Measurements from ENCODE around the gene NPRL2. TPM values are rescaled to one million over a fixed set of nuclear protein-coding genes. Genes with fewer than 3 reads are reported as not detected.

NPRL2 gene
- total and polyA plus RNA-seq, 9 of the 15 experiments (the other 6 are each of a cell fraction or from before 2014, with no cell fraction given), result 17.4 to 40.4 (median 24.4) TPM

- Histone ChIP-seq H3K9me3 (replicated peaks; ENCODE audit: control insufficient read depth, insufficient read depth, low read depth, low read length) (no peaks in the 10 kb centered on the region; the same call in 1 of the 2 replicates), H3K27ac (ENCODE audit: extremely low read depth, low read depth, low read length) (no peak overlapping the region), H3K9me1 (ENCODE audit: control insufficient read depth, insufficient read depth, low read length) (peaks cover 3% of the 10 kb centered on the region), H4K20me1 (replicated peaks; ENCODE audit: control insufficient read depth, insufficient read depth, low read length) (no peaks in the 10 kb centered on the region), H3K4me2 (ENCODE audit: insufficient read depth, low read length) (no peak overlapping the region), H3K4me3 (no peak overlapping the region), H3K79me2 (ENCODE audit: control insufficient read depth, insufficient read depth, low read length) (peaks cover 19% of the 10 kb centered on the region), H3K9ac (ENCODE audit: insufficient read depth in 1 of 2, low read depth in 2 of 2, low read length in 2 of 2) (peak overlapping the region in 1 of 2 experiments; percentile 70; a peak in 1 of 4 replicates), H2AFZ (ENCODE audit: low read depth, low read length) (no peak overlapping the region), H3K4me1 (replicated peaks in 1 of 2; ENCODE audit: control insufficient read depth in 2 of 2, insufficient read depth in 2 of 2, low read length in 2 of 2) (peaks cover 18 to 54% of the 10 kb centered on the region in 2 experiments; a peak in 4 of 5 replicates), H3K27me3 (ENCODE audit: control insufficient read depth in 2 of 2, insufficient read depth in 2 of 2, low read length in 2 of 2) (no peaks in the 10 kb centered on the region), H3K36me3 (ENCODE audit: control insufficient read depth, insufficient read depth, low read length) (peaks cover 19% of the 10 kb centered on the region; the same call in 2 of the 3 replicates)
- no peak for FAIRE-seq
- DNase-seq (ENCODE audit: extremely low read depth in 1 of 4, low spot score in 3 of 4), result no peak
- in situ Hi-C loops (cut with MboI) (no loop called here), intact Hi-C loops (cut with micrococcal nuclease) (loop anchor here (5.0 kb wide), 1 partner anchor 197 kb away; no protein-coding TSS in a partner anchor)
- no peak for TF ChIP-seq TAF1 (IDR thresholded peaks at IDR 0.05; ENCODE audit: control insufficient read depth, extremely low read depth, insufficient read depth, low read length, severe bottlenecking)
- no peak for TF ChIP-seq CBX8 (IDR thresholded peaks at IDR 0.05; ENCODE audit: borderline replicate concordance, extremely low read depth, low read depth, low read length, poor library complexity, severe bottlenecking)
- no peak for TF ChIP-seq AFF4 (CRISPR knock-in tag; IDR thresholded peaks at IDR 0.05)
- TF ChIP-seq U2AF1 (optimal IDR thresholded peaks at IDR 0.05; ENCODE audit: low read depth, low read length), result no peak
- TF ChIP-seq ZC3H11A (IDR thresholded peaks at IDR 0.05; ENCODE audit: low read depth, low read length), result no peak
- ChIA-PET POLR2A (interaction anchor here (0.6 to 0.7 kb wide), 2 partner anchors 116 to 255 kb away, joined by 3 read pairs; no protein-coding TSS in a partner anchor), CTCF (ENCODE audit: low intra/inter-chr PET ratio) (interaction anchor here (0.7 kb wide), 1 partner anchor 231 kb away, joined by 3 read pairs; no protein-coding TSS in a partner anchor)
- ATAC-seq, result no peak
- 89% methylated on average over 6 of the region's 8 CpGs for WGBS (ENCODE audit: insufficient coverage, low coverage, missing lambda C conversion rate)
- no TSS peak for BruUV-seq (replicated peaks)
Measured at GRCh38 chr3:50345008-50345407, 5.6 kb downstream of the NPRL2 start.

Measured in K562 (cell line).